HG03558 (cell line): ENCODE results near the gene SLC6A13.
"Not testable (repeated sequence)": the region's sequence is repeated elsewhere in the genome, so short reads cannot be mapped to it uniquely, and the experiment has no call there.

ENCODE experiments used
- ATAC-seq: cut with Tn5 transposase; IDR thresholded peaks from one replicate; pipeline ENCODE4 v1.9.1; 2021; ENCODE audit warnings: moderate number of reproducible peaks; ENCODE audit not compliant: unreplicated experiment; ENCODE audit errors: extremely low read depth

The SLC6A13 gene

GRCh38 chr12:262817-263216 lies at the start of gene SLC6A13:
Gene SLC6A13 (minus strand): TSS chr12:262836. CDS start chr12:260052, 2,784 bp downstream.
- no peak for ATAC-seq

GRCh38 chr12:308511-308910 lies 45.9 kb upstream of the SLC6A13 start:
- ATAC-seq: no peak

- no peak for ATAC-seq
Measured at GRCh38 chr12:307406-307805, 44.8 kb upstream of the SLC6A13 start.

GRCh38 chr12:304805-305204 lies 42.2 kb upstream of the SLC6A13 start:
- ATAC-seq: no peak

- not testable (repeated sequence) for ATAC-seq
Measured at GRCh38 chr12:302766-303165, 40.1 kb upstream of the SLC6A13 start.

- not testable (repeated sequence) for ATAC-seq
Measured at GRCh38 chr12:300166-300565, 37.5 kb upstream of the SLC6A13 start.

- ATAC-seq: not testable (repeated sequence)
Measured at GRCh38 chr12:299511-299910, 36.9 kb upstream of the SLC6A13 start.

GRCh38 chr12:298059-298458 lies 35.4 kb upstream of the SLC6A13 start:
- not testable (repeated sequence) for ATAC-seq

GRCh38 chr12:295132-295531 lies 32.5 kb upstream of the SLC6A13 start:
- no peak for ATAC-seq

GRCh38 chr12:293199-293598 lies 30.6 kb upstream of the SLC6A13 start:
- no peak for ATAC-seq

- ATAC-seq: no peak
Measured at GRCh38 chr12:292186-292585, 29.6 kb upstream of the SLC6A13 start.

GRCh38 chr12:291153-291723 lies 28.6 kb upstream of the SLC6A13 start:
- ATAC-seq: no peak

GRCh38 chr12:288687-289086 lies 26.1 kb upstream of the SLC6A13 start:
- no peak for ATAC-seq

GRCh38 chr12:286531-287300 lies 24.1 kb upstream of the SLC6A13 start:
- no peak for ATAC-seq

- ATAC-seq: no peak
Measured at GRCh38 chr12:278046-278445, 15.4 kb upstream of the SLC6A13 start.

- ATAC-seq: no peak
Measured at GRCh38 chr12:275812-276211, 13.2 kb upstream of the SLC6A13 start.

GRCh38 chr12:273382-273781 lies 10.7 kb upstream of the SLC6A13 start:
- no peak for ATAC-seq

- ATAC-seq: no peak
Measured at GRCh38 chr12:272942-273341, 10.3 kb upstream of the SLC6A13 start.

GRCh38 chr12:271161-271560 lies 8.5 kb upstream of the SLC6A13 start:
- no peak for ATAC-seq

- no peak for ATAC-seq
Measured at GRCh38 chr12:269191-269590, 6.6 kb upstream of the SLC6A13 start.

GRCh38 chr12:268483-268840 lies 5.8 kb upstream of the SLC6A13 start:
- no peak for ATAC-seq
